Inferior parietal cortex (tissue), 1 donor: ENCODE measurements around the gene SLC24A3.

Source experiments
- DNase-seq: peaks from one replicate; pipeline ENCODE4 v3.0.0-alpha.2; 2016; ENCODE audit errors: extremely low spot score

SLC24A3 gene

GRCh38 chr20:19241440-19241839 lies 29.0 kb downstream of the SLC24A3 start:
- no peak for DNase-seq

- DNase-seq: no peak
Observed at GRCh38 chr20:19244291-19244690, 31.8 kb downstream of the SLC24A3 start.

GRCh38 chr20:19249106-19249879 lies 36.9 kb downstream of the SLC24A3 start:
- DNase-seq: no peak

- no peak for DNase-seq
Observed at GRCh38 chr20:19250346-19250745, 37.9 kb downstream of the SLC24A3 start.

- no peak for DNase-seq
Observed at GRCh38 chr20:19251506-19251905, 39.1 kb downstream of the SLC24A3 start.

GRCh38 chr20:19251958-19252357 lies 39.5 kb downstream of the SLC24A3 start:
- DNase-seq: no peak

GRCh38 chr20:19252451-19253120 lies 40.1 kb downstream of the SLC24A3 start:
- no peak for DNase-seq

- DNase-seq: no peak
Observed at GRCh38 chr20:19253316-19253715, 40.9 kb downstream of the SLC24A3 start.

GRCh38 chr20:19253916-19254820 lies 41.7 kb downstream of the SLC24A3 start:
- DNase-seq: no peak

- no peak for DNase-seq
Observed at GRCh38 chr20:19254956-19255355, 42.5 kb downstream of the SLC24A3 start.

GRCh38 chr20:19256085-19256484 lies 43.6 kb downstream of the SLC24A3 start:
- DNase-seq: no peak

GRCh38 chr20:19256906-19257595 lies 44.6 kb downstream of the SLC24A3 start:
- no peak for DNase-seq

GRCh38 chr20:19257865-19258264 lies 45.4 kb downstream of the SLC24A3 start:
- no peak for DNase-seq

- DNase-seq: no peak
Observed at GRCh38 chr20:19259141-19259591, 46.7 kb downstream of the SLC24A3 start.

GRCh38 chr20:19260412-19261090 lies 48.1 kb downstream of the SLC24A3 start:
- no peak for DNase-seq

- DNase-seq: no peak
Observed at GRCh38 chr20:19264191-19264590, 51.7 kb downstream of the SLC24A3 start.

- DNase-seq: no peak
Observed at GRCh38 chr20:19265646-19266374, 53.4 kb downstream of the SLC24A3 start.

- DNase-seq: no peak
Observed at GRCh38 chr20:19268426-19268825, 56.0 kb downstream of the SLC24A3 start.

GRCh38 chr20:19269737-19270340 lies 57.4 kb downstream of the SLC24A3 start:
- DNase-seq: no peak
